ENCODE results near the gene CCDC157.

- TF ChIP-seq CTCF (IDR thresholded peaks at IDR 0.05) (no peak), POLR2A (IDR thresholded peaks at IDR 0.05) (no peak)
Measured at GRCh38 chr22:30375312-30375849, 18.6 kb downstream of the CCDC157 start.
